Heart left ventricle (tissue), 16 donors: ENCODE measurements around the gene ATP1A4. TPM values are rescaled to one million over a fixed set of nuclear protein-coding genes. Genes with fewer than 3 reads are reported as not detected.

Source experiments
- ATAC-seq, 4 donors: fragments of 200-7000 bp; cut with Tn5 transposase; one replicate each; pipeline ENCODE4 v1.9.1; 2020 to 2022; ENCODE audit warnings: moderate library complexity in 4 of 4, mild to moderate bottlenecking in 3 of 4, moderate number of reproducible peaks in 1 of 4
- DNase-seq, 5 donors: peaks; one replicate each; pipeline ENCODE4 v3.0.0-alpha.2; 2020
- H3K27ac ChIP-seq, 12 donors: fragments of 200-600 bp; sonication (generic) in 4 of 12; one replicate each; pipeline versions ENCODE4 v1.5.0 to v1.8.0; 2016 to 2022; ENCODE audit warnings: mild to moderate bottlenecking in 2 of 12
- H3K27me3 ChIP-seq, 9 donors: fragments of 200-600 bp; sonication (generic) in 2 of 9; one replicate each; pipeline versions ENCODE4 v1.5.1 to v1.8.0; 2016 to 2022; ENCODE audit warnings: mild to moderate bottlenecking in 3 of 9
- H3K36me3 ChIP-seq, 9 donors: fragments of 200-600 bp; sonication (generic) in 2 of 9; one replicate each; pipeline versions ENCODE4 v1.5.0 to v1.8.0; 2018 to 2022; ENCODE audit warnings: mild to moderate bottlenecking in 2 of 9
- H3K4me1 ChIP-seq, 12 donors: fragments of 200-600 bp; sonication (generic) in 4 of 12; one replicate each; pipeline versions ENCODE4 v1.5.0 to v1.8.0; 2016 to 2022; ENCODE audit warnings: mild to moderate bottlenecking in 3 of 12
- H3K4me3 ChIP-seq, 12 donors: fragments of 200-600 bp; sonication (generic) in 4 of 12; one replicate each; pipeline versions ENCODE4 v1.5.0 to v1.8.0; 2017 to 2022; ENCODE audit warnings: mild to moderate bottlenecking in 9 of 12, moderate library complexity in 4 of 12
- H3K9me3 ChIP-seq, 12 donors: fragments of 200-600 bp; sonication (generic) in 4 of 12; one replicate each; pipeline versions ENCODE4 v1.5.0 to v1.8.0; 2016 to 2022; ENCODE audit warnings: mild to moderate bottlenecking in 1 of 12
- CTCF ChIP-seq, 12 donors: fragments of 200-600 bp; sonication (generic) in 4 of 12; IDR thresholded peaks; one replicate each; pipeline versions ENCODE4 v1.5.0 to v1.8.0; 2018 to 2022; ENCODE audit warnings: antibody characterized with exemption in 12 of 12, mild to moderate bottlenecking in 5 of 12
- POLR2A ChIP-seq, 2 donors: fragments of 450-650 bp; IDR thresholded peaks; one replicate each; pipeline ENCODE4 v1.6.1; 2017; ENCODE audit warnings: antibody characterized with exemption in 2 of 2, mild to moderate bottlenecking in 2 of 2, moderate library complexity in 2 of 2
- WGBS, 4 donors: extraction: QIAGEN DNeasy Blood & Tissue Kit in 2 of 4; methylation state at CpG; one replicate each; pipeline versions ENCODE4 v1.1.5 to v1.1.7; 2013 to 2018; 5-methylcytosine and 5-hydroxymethylcytosine counted together
- intact Hi-C, 10 donors: fragments of 100-400 bp; cut with DNase I; formaldehyde crosslinking; loops; one replicate each; pipeline versions ENCODE4 v1.11.1 to v1.14.2; 2022
- polyA plus RNA-seq, 2 donors: library from polyadenylated mRNA; stranded (reverse); fragments of 200-250 nt; gene quantifications; one replicate each; pipeline ENCODE4 v1.2.3, GENCODE V29; 2013
- total RNA-seq, 9 donors: library from RNA; depleted of rRNA in 2 of 9; stranded (reverse); fragments of >200 nt in 2 of 9; fragmentation: NEBNext Ultra II Directional in 3 of 9; extraction: Animal tissue kit (Norgen Biotek cat#: 25700) in 3 of 9; gene quantifications; one replicate each; pipeline versions ENCODE4 v1.1.0 to v1.2.4, GENCODE V29; 2016 to 2023
- donor health status: ischemic (EF 13 %, LVEDD 7.1; RV severe dilation, severe dysfunction).
- donor health status: healthy with polysubstance abuse.
- donor health status: DM: no; HTN: yes; CAD: no.
- donor health status: DM: no; HTN: no; CAD: no.
- donor health status: ischemic (EF 25% LVEDD 6.9; RV normal size, moderate dysfunction).
- donor health status: ischemic (EF 25% LVEDD 5.7; RV mildly dilated, moderate dysfunction).
- donor health status: healthy.
- donor health status: DM: yes; HTN: yes; CAD: no.
- donor health status: ischemic (EF 35%, LVEDD 5.7; RV mildly dilated, moderate dysfunction).
- donor health status: nonischemic (EF 11% LVEDD 7.7; RV severe dilation, severe dysfunction).
- donor health status: DM: yes; HTN: yes; CAD: no.
- donor health status: PGD.
- donor health status: ischemic (EF 29% LVEDD 5.4; RV normal size, mild dysfunction).
- donor health status: nonischemic (EF 23%, LVEDD 6.1; RV moderate dilation, normal function).

Gene ATP1A4
- total and polyA plus RNA-seq, 11 donors, result 0.09 to 1.3 (median 0.25) TPM; not detected in 6

- Histone ChIP-seq H3K4me1 (peaks cover under 1 to 21% (median 8%) of the 10 kb centered on the region in 12 donors), H3K4me3 (no peak overlapping the region), H3K36me3 (peaks cover 0 to 100% (median 97%) of the 10 kb centered on the region in 9 donors), H3K9me3 (no peaks in the 10 kb centered on the region), H3K27me3 (no peaks in the 10 kb centered on the region), H3K27ac (no peak overlapping the region)
- no peak for TF ChIP-seq CTCF (IDR thresholded peaks at IDR 0.05)
- no peak for TF ChIP-seq POLR2A (IDR thresholded peaks at IDR 0.05)
- WGBS, 4 donors, result 85 to 93% (median 92%) methylated on average over 2 of the region's 2 CpGs
- ATAC-seq, result peak in 1 of 4 donors; percentile 30
- intact Hi-C loops, result loop anchor here in 1 of 10 donors (10.0 kb wide), 1 partner anchor 120 kb away; no protein-coding TSS in a partner anchor
- DNase-seq, result no peak
Observed at GRCh38 chr1:160224606-160225005, 73.2 kb downstream of the ATP1A4 start.

DNA sequence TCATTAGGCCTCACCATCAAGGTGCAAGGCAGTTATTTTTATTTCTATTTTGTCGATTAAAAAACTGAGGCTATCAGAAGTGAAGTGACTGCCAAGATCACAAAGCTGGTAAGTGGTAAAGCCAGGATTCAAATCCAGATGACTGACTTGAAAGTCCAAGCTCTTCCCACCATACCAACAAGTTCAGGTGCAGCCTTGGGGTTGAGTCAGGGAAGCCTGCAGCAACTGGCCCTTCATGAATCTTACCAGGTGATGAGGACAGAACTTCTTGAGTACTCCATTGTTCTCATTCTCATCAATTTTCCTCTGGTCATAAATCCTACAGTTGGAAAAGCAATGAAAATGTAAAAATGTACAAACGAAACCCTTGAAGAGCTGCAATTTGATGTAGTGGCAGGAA lies 73.9 kb downstream of the ATP1A4 start:
- ATAC-seq, result no peak
- no peak for TF ChIP-seq CTCF (IDR thresholded peaks at IDR 0.05)
- no peak for TF ChIP-seq POLR2A (IDR thresholded peaks at IDR 0.05)
- Histone ChIP-seq H3K36me3 (peaks cover 0 to 100% (median 100%) of the 10 kb centered on the region in 9 donors), H3K4me3 (no peak overlapping the region), H3K27me3 (no peaks in the 10 kb centered on the region), H3K9me3 (no peaks in the 10 kb centered on the region), H3K27ac (no peak overlapping the region), H3K4me1 (peaks cover 0 to 14% (median 2%) of the 10 kb centered on the region in 12 donors)
- no peak for DNase-seq
- intact Hi-C loops, result loop anchor here in 1 of 10 donors (10.0 kb wide), 1 partner anchor 121 kb away; no protein-coding TSS in a partner anchor
- 54 to 73% (median 71%) methylated on average over 2 of the region's 2 CpGs for WGBS, 4 donors

- Histone ChIP-seq H3K27me3 (no peaks in the 10 kb centered on the region), H3K27ac (peak overlapping the region in 1 of 12 donors; percentile 15), H3K4me1 (peaks cover 0 to 11% (median 0%) of the 10 kb centered on the region in 12 donors), H3K36me3 (peaks cover 0 to 100% (median 100%) of the 10 kb centered on the region in 9 donors), H3K9me3 (no peaks in the 10 kb centered on the region), H3K4me3 (no peak overlapping the region)
- ATAC-seq (peak in 3 of 4 donors; percentile 49 to 57 (median 57)), DNase-seq (no peak)
- WGBS, 4 donors, result 66 to 75% (median 73%) methylated on average over 2 of the region's 2 CpGs
- TF ChIP-seq CTCF (IDR thresholded peaks at IDR 0.05) (no peak), POLR2A (IDR thresholded peaks at IDR 0.05) (no peak)
- intact Hi-C loops, result loop anchor here in 1 of 10 donors (10.0 kb wide), 1 partner anchor 122 kb away; no protein-coding TSS in a partner anchor
Observed at GRCh38 chr1:160226623-160227022, 75.2 kb downstream of the ATP1A4 start.

DNA sequence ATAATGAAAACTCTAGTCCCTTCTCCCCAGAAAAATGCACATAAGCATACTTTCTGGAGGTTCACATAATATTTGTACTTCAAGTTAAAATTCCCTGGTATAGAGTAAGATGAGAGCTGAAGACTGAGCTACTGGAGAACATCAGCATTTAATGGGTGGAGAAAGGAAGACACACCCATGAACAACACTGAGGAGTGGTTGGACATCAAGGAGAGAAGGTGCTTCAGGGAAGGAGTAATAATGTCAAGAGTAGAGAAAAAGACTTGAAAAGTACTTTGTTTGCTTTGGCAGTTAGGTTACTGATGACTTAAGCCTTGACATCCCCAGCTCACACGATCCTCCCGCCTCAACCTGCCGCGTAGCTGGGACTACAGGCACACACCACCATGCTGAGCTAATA lies 75.6 kb downstream of the ATP1A4 start:
- Histone ChIP-seq H3K4me3 (no peak overlapping the region), H3K4me1 (peaks cover 0 to 11% (median 0%) of the 10 kb centered on the region in 12 donors), H3K36me3 (peaks cover 0 to 100% (median 100%) of the 10 kb centered on the region in 9 donors), H3K27ac (peak overlapping the region in 1 of 12 donors; percentile 15), H3K9me3 (no peaks in the 10 kb centered on the region), H3K27me3 (no peaks in the 10 kb centered on the region)
- DNase-seq, result no peak
- WGBS, 4 donors, result 85 to 91% (median 88%) methylated on average over 4 of the region's 4 CpGs
- TF ChIP-seq CTCF (IDR thresholded peaks at IDR 0.05) (no peak), POLR2A (IDR thresholded peaks at IDR 0.05) (no peak)
- ATAC-seq, result no peak
- intact Hi-C loops, result loop anchor here in 1 of 10 donors (10.0 kb wide), 1 partner anchor 122 kb away; no protein-coding TSS in a partner anchor
